ENCODE measurements around the gene DGCR2.
"Not testable (repeated sequence)": the region's sequence is repeated elsewhere in the genome, so short reads cannot be mapped to it uniquely, and the experiment has no call there.

DGCR2 gene

GRCh38 chr22:19037282-19038163, 84.7 kb downstream of the DGCR2 start:
- Histone ChIP-seq H3K4me3 (ENCODE audit: low read length) (no peak overlapping the region), H3K9me3 (ENCODE audit: insufficient read depth, low read depth, low read length) (no peaks in the 10 kb centered on the region), H3K27me3 (ENCODE audit: insufficient read depth, low read length) (0 out of 2 replicates have a peak, but pooled peaks cover 3% of the 10 kb centered on the region), H3K36me3 (ENCODE audit: insufficient read depth, low read length) (peaks cover 21% of the 10 kb centered on the region), H3K9ac (ENCODE audit: low read depth, low read length) (no peak overlapping the region), H3K27ac (ENCODE audit: low read depth, low read length) (no peak overlapping the region), H3K4me1 (ENCODE audit: insufficient read depth, low read length) (no peaks in the 10 kb centered on the region)
- WGBS, result 89% methylated on average over 17 of the region's 17 CpGs

DNA sequence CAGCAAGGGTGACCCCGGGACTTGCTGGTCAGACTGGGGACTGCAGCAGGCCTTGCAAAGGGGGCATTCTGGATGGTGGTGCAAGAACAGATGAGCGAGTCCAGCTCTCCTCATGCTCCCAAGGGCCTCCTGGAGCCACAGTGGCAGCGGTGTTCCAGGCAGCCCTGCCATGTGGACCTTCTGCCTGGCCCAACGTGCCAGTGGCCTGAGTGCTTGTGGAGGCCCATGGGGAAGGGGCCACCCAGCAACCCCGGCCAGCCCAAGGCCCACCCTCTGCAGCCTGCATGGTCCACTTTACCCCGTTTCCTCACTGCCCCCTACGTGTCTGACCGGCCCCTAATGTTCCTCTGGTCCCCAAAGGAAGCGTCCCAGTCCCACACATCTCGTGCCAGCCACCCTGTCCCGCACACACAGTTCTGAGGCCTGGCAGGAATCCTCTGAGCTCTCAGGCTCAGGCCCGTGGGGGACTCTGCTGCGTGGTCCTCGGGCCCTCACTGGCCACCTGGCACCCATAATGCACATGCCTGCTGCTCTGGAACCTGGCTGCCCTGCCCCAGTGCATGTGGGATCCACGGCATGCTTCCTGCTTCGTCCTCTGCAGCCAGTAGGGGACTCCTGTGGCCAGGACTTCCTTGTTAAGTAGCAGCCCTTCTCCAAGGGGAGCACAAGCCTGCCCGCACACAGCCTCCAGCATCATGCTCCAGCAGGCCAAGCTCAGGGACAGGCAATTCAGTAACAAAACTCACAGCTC, 85.5 kb downstream of the DGCR2 start:
- WGBS, result 88% methylated on average over 17 of the region's 17 CpGs
- peaks cover 17% of the 10 kb centered on the region for H3K36me3 ChIP-seq (ENCODE audit: insufficient read depth, low read length)
- no peaks in the 10 kb centered on the region for H3K9me3 ChIP-seq (ENCODE audit: insufficient read depth, low read depth, low read length)
- peaks cover 4% of the 10 kb centered on the region; the same call in 1 of the 2 replicates for H3K27me3 ChIP-seq (ENCODE audit: insufficient read depth, low read length)
- H3K9ac ChIP-seq (ENCODE audit: low read depth, low read length), result no peak overlapping the region
- no peak overlapping the region for H3K4me3 ChIP-seq (ENCODE audit: low read length)
- H3K4me1 ChIP-seq (ENCODE audit: insufficient read depth, low read length), result no peaks in the 10 kb centered on the region
- no peak overlapping the region for H3K27ac ChIP-seq (ENCODE audit: low read depth, low read length)

DNA sequence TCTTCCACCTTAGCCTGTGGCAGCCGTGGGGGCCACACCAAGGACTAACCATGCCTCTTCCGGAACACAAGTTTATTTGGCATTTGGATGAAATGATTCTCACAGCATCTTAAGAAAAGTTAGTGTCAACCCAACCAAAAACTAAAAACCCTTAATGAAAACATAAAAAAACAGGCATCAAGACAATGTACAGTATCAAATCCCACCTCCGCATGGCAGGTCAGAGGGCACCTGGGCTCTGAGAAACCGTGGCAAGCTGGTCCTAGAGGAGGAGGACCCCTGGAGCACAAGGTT, 86.0 kb downstream of the DGCR2 start:
- peaks cover 8% of the 10 kb centered on the region for H3K27me3 ChIP-seq (ENCODE audit: insufficient read depth, low read length)
- 85% methylated on average over 4 of the region's 4 CpGs for WGBS
- H3K9ac ChIP-seq (ENCODE audit: low read depth, low read length), result no peak overlapping the region
- H3K9me3 ChIP-seq (ENCODE audit: insufficient read depth, low read depth, low read length), result no peaks in the 10 kb centered on the region
- H3K36me3 ChIP-seq (ENCODE audit: insufficient read depth, low read length), result peaks cover 12% of the 10 kb centered on the region; the same call in 1 of the 2 replicates
- no peaks in the 10 kb centered on the region for H3K4me1 ChIP-seq (ENCODE audit: insufficient read depth, low read length)
- H3K27ac ChIP-seq (ENCODE audit: low read depth, low read length), result no peak overlapping the region
- H3K4me3 ChIP-seq (ENCODE audit: low read length), result no peak overlapping the region

DNA sequence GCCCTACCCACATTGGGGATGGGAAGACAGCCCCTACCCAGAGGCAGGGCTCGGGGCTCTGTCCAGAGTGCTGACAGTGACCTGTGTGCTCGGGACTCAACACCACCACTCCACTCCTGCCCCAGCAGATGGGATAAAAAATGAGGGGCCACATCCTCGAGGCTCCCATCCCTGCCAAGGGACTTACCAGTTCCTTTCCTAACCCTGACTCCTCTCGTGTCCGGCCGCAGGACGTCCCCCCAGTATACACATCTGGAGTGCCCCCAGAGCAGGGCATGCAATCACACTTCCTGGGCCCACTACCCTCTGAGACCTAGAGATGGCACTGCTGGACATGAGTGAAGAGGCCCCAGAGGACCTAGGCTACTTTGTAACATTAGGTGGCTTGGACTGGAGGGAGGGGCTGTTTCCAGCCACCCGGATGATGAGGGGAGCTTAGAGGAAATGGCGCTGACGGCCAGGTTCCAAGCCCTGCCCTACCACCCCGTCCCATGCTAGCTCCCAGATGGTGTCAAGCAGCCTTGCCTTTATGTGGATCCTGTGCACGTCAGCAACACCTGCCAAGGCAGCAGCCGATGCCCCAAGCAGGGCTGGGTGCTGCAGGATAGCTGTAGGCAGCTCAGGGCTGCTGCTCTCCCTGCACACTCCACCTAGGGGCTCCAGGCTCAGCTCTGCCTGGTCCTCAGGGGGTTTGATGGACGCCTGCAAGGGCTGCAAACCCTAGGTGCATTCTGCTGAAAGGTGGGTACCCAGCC, 86.6 kb downstream of the DGCR2 start:
- Histone ChIP-seq H3K4me3 (ENCODE audit: low read length) (no peak overlapping the region), H3K4me1 (ENCODE audit: insufficient read depth, low read length) (no peaks in the 10 kb centered on the region), H3K9ac (ENCODE audit: low read depth, low read length) (no peak overlapping the region), H3K27ac (ENCODE audit: low read depth, low read length) (no peak overlapping the region), H3K9me3 (ENCODE audit: insufficient read depth, low read depth, low read length) (no peaks in the 10 kb centered on the region), H3K36me3 (ENCODE audit: insufficient read depth, low read length) (peaks cover 8% of the 10 kb centered on the region; the same call in 1 of the 2 replicates), H3K27me3 (ENCODE audit: insufficient read depth, low read length) (peaks cover 11% of the 10 kb centered on the region)
- 53% methylated on average over 14 of the region's 14 CpGs for WGBS

DNA sequence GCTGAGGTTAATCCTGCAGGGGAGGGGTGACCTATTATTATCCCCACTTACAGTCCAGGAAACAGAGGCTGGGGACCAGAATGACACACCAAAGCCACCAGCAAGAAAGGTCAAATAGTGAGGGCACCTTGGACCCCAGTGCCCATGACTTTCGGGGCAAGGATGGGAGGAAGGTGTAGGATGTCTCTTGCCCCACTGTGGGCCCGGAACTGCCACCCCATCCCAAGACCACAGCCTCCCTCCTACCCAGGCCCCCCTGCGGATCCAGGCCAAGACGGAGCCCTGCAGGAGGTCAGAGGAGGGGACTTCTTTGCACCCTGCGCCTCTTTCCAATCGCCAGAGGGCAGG, 87.1 kb downstream of the DGCR2 start:
- not testable (repeated sequence) for H3K9ac ChIP-seq (ENCODE audit: low read depth, low read length); H3K4me1 ChIP-seq (ENCODE audit: insufficient read depth, low read length); H3K27ac ChIP-seq (ENCODE audit: low read depth, low read length); H3K36me3 ChIP-seq (ENCODE audit: insufficient read depth, low read length); H3K4me3 ChIP-seq (ENCODE audit: low read length); H3K9me3 ChIP-seq (ENCODE audit: insufficient read depth, low read depth, low read length)
- H3K27me3 ChIP-seq (ENCODE audit: insufficient read depth, low read length), result peaks cover 16% of the 10 kb centered on the region
- 45% methylated on average over 3 of the region's 6 CpGs for WGBS

GRCh38 chr22:19034724-19035120, 87.5 kb downstream of the DGCR2 start:
- not testable (repeated sequence) for H3K4me3 ChIP-seq (ENCODE audit: low read length); H3K4me1 ChIP-seq (ENCODE audit: insufficient read depth, low read length); H3K27ac ChIP-seq (ENCODE audit: low read depth, low read length); H3K9ac ChIP-seq (ENCODE audit: low read depth, low read length); H3K9me3 ChIP-seq (ENCODE audit: insufficient read depth, low read depth, low read length); H3K36me3 ChIP-seq (ENCODE audit: insufficient read depth, low read length)
- WGBS, result 89% methylated on average over 7 of the region's 12 CpGs
- H3K27me3 ChIP-seq (ENCODE audit: insufficient read depth, low read length), result peaks cover 19% of the 10 kb centered on the region

DNA sequence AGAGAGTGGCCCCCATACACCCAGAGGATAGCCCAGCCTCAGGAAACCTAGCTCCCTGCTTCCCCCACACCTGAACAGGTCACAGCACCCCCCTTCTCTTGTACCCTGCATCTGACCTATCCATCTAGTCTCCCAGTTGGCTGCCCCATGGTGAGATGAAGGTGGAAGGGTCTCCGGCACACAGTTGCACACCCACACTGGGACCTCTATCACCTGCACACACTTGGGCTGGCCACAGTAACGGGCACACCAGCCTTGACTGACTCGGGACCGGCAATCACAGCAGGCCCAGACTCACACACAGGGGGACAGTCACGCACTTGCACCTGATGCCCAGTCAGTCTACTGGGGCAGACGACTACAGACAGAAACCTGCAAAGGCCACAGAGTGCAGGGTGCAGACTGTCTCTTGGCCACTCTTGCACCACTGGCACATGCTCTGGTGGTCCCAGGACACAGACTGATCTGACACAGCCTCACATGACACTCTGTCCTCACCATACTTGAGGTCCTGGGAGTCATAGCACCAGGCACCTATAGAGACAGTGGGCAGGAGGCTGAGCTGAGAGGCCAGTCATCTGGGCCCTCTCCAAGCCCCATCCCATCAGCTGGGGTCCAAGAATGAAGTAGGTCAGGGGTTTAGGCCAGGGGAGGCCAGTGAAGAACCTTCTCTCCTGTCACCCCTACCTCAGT, 88.0 kb downstream of the DGCR2 start:
- H3K4me3 ChIP-seq (ENCODE audit: low read length); H3K27ac ChIP-seq (ENCODE audit: low read depth, low read length); H3K9me3 ChIP-seq (ENCODE audit: insufficient read depth, low read depth, low read length); H3K9ac ChIP-seq (ENCODE audit: low read depth, low read length); H3K4me1 ChIP-seq (ENCODE audit: insufficient read depth, low read length); H3K36me3 ChIP-seq (ENCODE audit: insufficient read depth, low read length): not testable (repeated sequence)
- WGBS, result no CpG with 5 or more reads among the region's 6 CpGs
- peaks cover 25% of the 10 kb centered on the region for H3K27me3 ChIP-seq (ENCODE audit: insufficient read depth, low read length)

DNA sequence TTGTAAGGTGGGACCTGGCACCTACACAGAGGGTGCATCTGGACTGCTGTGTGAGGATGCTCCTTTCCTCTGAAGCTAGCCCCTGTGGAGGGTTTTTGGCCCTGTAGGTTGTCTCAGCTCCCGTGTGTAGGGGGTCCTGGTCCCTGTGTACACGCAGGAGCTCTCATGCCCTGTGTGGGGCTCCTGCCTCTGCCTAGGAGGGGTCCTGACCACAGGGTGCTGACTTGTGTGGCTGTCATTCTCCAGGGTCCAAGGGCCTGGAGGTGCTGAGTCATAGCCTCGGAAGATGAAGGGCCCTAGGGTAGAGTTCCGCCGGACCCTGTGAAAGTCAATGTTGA, 88.7 kb downstream of the DGCR2 start:
- H3K27ac ChIP-seq (ENCODE audit: low read depth, low read length); H3K9ac ChIP-seq (ENCODE audit: low read depth, low read length); H3K36me3 ChIP-seq (ENCODE audit: insufficient read depth, low read length); H3K4me3 ChIP-seq (ENCODE audit: low read length); H3K9me3 ChIP-seq (ENCODE audit: insufficient read depth, low read depth, low read length); H3K4me1 ChIP-seq (ENCODE audit: insufficient read depth, low read length): not testable (repeated sequence)
- H3K27me3 ChIP-seq (ENCODE audit: insufficient read depth, low read length), result peaks cover 31% of the 10 kb centered on the region
- 74% methylated on average over 3 of the region's 5 CpGs for whole genome bisulfite sequencing

DNA sequence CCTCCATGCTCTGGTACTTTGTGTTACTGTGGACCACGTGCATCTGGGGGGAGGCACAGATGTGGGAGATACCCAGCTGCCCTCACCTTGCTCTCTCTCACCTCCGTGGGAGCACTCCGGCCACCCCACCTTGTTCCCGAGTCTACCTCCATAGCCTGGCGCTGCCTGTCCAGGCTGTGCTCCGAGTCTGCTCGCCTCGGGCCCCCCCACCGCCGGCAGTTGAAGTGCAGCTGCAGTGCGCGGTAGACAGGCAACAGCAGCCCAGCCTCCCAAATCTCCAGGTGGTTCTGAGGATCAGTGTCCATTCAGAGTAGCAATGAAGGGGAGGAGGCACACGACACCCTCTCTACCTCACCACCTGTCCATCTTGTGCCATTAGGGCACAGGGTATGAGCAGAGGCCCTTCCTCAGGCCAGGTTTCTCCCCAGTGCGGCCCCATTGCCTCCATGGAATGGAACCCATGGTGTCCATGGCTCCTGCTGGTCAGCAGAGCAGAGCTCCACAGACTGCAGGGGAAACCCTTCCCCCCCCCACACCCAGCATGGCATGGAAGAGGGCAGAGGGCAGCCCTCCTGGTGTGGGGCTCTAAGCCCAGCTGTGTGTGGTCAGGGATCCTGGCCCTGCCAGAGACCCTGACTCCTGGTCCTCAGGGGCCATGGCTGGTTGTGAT, 89.2 kb downstream of the DGCR2 start:
- H3K36me3 ChIP-seq (ENCODE audit: insufficient read depth, low read length); H3K9ac ChIP-seq (ENCODE audit: low read depth, low read length); H3K9me3 ChIP-seq (ENCODE audit: insufficient read depth, low read depth, low read length); H3K4me3 ChIP-seq (ENCODE audit: low read length); H3K27ac ChIP-seq (ENCODE audit: low read depth, low read length); H3K4me1 ChIP-seq (ENCODE audit: insufficient read depth, low read length): not testable (repeated sequence)
- peaks cover 36% of the 10 kb centered on the region for H3K27me3 ChIP-seq (ENCODE audit: insufficient read depth, low read length)
- WGBS, result 89% methylated on average over 14 of the region's 14 CpGs

GRCh38 chr22:19032156-19032785, 89.9 kb downstream of the DGCR2 start:
- H3K27ac ChIP-seq (ENCODE audit: low read depth, low read length); H3K4me1 ChIP-seq (ENCODE audit: insufficient read depth, low read length); H3K4me3 ChIP-seq (ENCODE audit: low read length); H3K36me3 ChIP-seq (ENCODE audit: insufficient read depth, low read length); H3K9me3 ChIP-seq (ENCODE audit: insufficient read depth, low read depth, low read length); H3K9ac ChIP-seq (ENCODE audit: low read depth, low read length): not testable (repeated sequence)
- peaks cover 37% of the 10 kb centered on the region for H3K27me3 ChIP-seq (ENCODE audit: insufficient read depth, low read length)
- 92% methylated on average over 20 of the region's 31 CpGs for WGBS
